D721Med (cell line): Measurements from ENCODE around the gene SIN3B.

Experiments used
- DNase-seq: peaks from one replicate; pipeline ENCODE4 v3.0.0; 2011; ENCODE audit warnings: low spot score; ENCODE audit not compliant: insufficient read length
- FAIRE-seq: peaks from 2 replicates; lab custom pipeline; 2011; peaks lifted over from hg19 to GRCh38; lab: Jason Lieb, UNC
- TF ChIP-seq, protein P1 (sequence below): IDR thresholded peaks from 2 replicates; pipeline ENCODE4 v1.5.1; 2012; ENCODE audit warnings: mild to moderate bottlenecking, control low read depth; ENCODE audit not compliant: insufficient read depth; ENCODE audit errors: missing control alignments

The SIN3B gene

DNA sequence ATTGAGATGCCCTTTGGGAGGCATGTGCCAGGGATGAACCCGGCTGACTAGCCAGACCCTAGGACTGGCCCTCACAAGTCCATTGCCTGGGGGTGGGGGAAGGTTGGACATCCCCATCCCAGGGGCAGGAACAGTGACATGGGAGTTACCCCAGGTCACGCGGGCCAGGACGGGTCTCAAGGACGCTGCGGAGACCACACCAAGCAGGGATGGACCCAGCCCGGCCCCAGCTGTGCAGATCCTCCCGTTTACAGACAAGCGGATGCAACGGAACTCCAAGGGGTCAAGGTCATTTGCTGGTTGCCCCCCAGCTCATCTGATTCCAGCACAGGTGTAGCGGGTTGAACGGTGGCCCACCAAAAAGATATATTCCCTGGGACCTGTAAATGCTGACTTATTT lies 79.6 kb downstream of the SIN3B start:
- DNase-seq (no peak), FAIRE-seq (no peak)
- TF ChIP-seq, protein P1, sequence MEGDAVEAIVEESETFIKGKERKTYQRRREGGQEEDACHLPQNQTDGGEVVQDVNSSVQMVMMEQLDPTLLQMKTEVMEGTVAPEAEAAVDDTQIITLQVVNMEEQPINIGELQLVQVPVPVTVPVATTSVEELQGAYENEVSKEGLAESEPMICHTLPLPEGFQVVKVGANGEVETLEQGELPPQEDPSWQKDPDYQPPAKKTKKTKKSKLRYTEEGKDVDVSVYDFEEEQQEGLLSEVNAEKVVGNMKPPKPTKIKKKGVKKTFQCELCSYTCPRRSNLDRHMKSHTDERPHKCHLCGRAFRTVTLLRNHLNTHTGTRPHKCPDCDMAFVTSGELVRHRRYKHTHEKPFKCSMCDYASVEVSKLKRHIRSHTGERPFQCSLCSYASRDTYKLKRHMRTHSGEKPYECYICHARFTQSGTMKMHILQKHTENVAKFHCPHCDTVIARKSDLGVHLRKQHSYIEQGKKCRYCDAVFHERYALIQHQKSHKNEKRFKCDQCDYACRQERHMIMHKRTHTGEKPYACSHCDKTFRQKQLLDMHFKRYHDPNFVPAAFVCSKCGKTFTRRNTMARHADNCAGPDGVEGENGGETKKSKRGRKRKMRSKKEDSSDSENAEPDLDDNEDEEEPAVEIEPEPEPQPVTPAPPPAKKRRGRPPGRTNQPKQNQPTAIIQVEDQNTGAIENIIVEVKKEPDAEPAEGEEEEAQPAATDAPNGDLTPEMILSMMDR: no peak

DNA sequence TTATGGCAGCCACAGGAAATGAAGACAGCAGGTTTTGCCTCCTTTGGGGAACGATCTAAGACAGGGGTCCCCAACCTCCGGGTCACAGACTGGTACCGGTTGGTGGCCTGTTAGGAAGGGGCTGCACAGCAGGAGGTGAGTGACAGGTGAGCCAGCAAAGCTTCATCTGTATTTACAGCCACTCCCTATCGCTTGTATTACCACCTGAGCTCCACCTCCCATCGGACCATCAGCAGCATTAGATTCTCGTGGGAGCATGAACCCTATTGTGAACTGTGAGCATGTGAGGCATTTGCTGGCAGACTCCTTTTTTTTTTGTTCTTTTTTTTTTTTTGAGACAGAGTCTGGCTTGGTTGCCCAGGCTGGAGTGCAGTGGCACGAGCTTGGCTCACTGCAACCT lies 81.8 kb downstream of the SIN3B start:
- FAIRE-seq: no peak
- TF ChIP-seq, protein P1: no peak
- DNase-seq: no peak

DNA sequence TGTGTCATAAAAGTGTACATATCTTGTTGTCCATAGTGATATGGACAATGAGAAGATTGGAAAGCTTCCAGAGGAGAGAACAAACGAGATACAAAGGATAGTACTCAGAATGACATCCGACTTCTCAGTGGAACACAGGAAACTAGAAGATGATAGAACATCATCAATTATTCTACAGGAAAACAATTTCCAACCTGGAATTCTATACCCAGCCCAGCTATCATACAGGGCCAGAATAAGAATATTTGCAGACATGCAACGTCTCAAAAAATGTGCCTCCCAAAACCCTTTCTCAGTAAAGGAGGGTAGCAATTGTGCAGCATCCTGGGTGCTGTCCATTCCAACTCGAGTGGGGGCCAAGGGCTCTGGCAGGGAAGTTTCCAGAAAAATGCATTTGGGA lies 83.6 kb downstream of the SIN3B start:
- DNase-seq: no peak
- no peak for FAIRE-seq
- TF ChIP-seq, protein P1: no peak

DNA sequence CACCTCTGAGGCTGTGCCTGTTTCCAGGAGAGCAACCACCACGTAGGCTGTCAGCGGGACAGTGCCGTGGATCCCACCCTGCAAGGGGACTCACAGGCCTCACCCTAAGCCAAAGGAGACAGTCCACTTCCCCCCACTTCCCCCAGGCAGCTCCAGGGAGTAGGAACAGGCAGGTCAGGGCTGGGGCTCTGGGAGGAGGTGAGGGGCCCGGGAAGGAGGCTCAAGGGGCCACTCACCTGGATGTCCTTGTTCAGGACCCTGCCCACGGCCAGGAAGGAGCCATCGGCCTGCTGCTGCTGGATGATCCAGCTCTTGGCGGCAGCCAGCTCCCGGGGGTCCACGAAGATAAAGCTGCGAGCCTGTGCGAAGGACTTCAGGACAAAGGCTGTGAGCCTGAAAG lies 85.2 kb downstream of the SIN3B start:
- DNase-seq (no peak), FAIRE-seq (no peak)
- TF ChIP-seq, protein P1: no peak

DNA sequence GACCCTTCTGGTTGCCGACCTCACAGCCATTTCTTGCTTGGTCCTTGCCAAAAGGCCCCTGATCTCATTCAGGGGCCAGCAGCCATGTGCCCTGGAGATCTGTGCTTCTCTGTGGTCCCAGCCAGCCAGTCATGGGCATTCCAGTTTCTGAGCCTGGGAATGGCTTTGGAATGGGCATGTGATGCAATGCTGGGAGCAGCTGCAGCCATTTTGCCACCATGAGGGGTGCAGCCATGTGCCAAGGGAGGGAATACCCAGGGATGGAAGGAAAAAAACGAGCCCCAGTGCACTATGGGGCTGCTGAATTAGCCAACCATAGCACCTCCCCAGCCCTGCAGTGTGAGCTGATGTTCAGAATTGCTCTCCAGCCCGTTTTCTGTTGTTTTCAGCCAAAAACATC lies 85.9 kb downstream of the SIN3B start:
- TF ChIP-seq, protein P1: no peak
- DNase-seq (no peak), FAIRE-seq (no peak)

DNA sequence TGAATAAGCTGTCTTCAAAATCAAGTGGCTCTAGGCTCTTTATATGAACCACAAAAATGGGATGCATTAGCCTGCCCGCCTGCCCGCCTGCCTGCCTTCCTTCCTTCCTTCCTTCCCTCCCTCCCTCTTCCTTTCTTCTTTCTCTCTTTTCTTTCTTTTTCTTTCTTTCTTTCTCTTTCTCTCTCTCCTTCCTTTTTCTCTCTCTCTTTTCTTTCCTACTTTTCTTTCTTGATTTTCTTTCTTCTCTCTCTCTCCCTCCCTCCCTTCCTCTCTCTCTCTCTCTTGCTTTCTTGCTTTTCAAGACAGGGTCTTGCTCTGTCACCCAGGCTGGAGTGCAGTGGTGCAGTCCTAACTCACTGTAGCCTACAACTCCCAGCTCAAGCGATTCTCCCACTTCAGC lies 86.5 kb downstream of the SIN3B start:
- TF ChIP-seq, protein P1: no peak
- DNase-seq (no peak), FAIRE-seq (no peak)

DNA sequence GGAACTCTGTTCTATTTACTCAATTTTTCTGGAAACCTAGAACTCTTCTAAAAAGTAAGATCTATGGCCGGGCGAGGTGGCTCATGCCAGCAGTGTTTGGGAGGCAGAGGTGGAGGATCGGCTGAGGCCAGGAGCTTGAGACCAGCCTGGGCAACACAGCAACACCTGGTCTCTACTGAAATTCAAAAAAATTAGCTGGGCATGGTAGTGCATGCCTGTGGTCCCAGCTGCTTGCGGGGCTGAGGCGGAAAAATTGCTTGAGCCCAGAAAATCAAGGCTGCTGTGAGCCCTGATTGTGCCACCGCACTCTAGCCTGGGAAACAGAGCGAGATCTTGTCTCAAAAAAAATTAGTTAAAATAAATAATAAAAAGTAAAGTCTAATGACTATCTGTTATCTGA lies 88.2 kb downstream of the SIN3B start:
- DNase-seq: no peak
- TF ChIP-seq, protein P1: no peak
- FAIRE-seq: no peak
